Measurements from ENCODE around the gene SLC16A2. TPM values are rescaled to one million over a fixed set of nuclear protein-coding genes. Genes with fewer than 3 reads are reported as not detected.

Gene SLC16A2
- polyA plus RNA-seq, 1 of the 3 experiments (the other 2 are of a cell fraction), result 10.9 TPM

DNA sequence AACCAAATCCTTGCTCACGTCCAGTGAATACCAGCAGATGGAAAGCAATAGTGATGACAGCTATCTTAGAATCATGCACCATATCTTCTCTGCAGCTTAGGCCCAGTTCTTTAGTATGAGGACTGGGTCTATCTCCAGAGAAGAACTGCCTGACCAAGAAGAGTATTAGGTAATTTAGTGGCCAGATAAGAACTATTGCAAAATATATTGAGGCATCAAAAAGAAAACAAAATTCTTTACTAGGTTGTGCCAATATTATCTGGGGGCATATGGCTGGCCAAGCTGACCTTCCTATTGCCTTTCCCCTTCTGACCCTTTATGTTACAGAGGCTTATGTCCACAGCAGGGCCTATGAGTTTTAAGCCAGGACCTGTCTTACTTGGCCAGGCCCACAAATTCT lies 101.9 kb downstream of the SLC16A2 start:
- H3K27me3 ChIP-seq (ENCODE audit: insufficient read depth), result peaks cover 8% of the 10 kb centered on the region; the same call in 1 of the 2 replicates
- ChIA-PET CTCF (interaction anchor here (1.3 kb wide), 1 partner anchor 12 kb away, joined by 5 read pairs; no protein-coding TSS in a partner anchor), POLR2A (interaction anchor here (1.4 kb wide), 1 partner anchor 102 kb away, joined by 4 read pairs; the partner anchor contains the start of gene SLC16A2)
- no CpG with 5 or more reads among the region's 1 CpG for WGBS (ENCODE audit: low lambda C conversion rate)
- H3K27ac ChIP-seq (ENCODE audit: low read depth in 2 of 2, low read length in 1 of 2), result peak overlapping the region in 1 of 2 experiments; percentile 71; a peak in 1 of 4 replicates
- H3K4me1 ChIP-seq (ENCODE audit: control insufficient read depth in 1 of 2, insufficient read depth in 2 of 2, low read depth in 1 of 2, low read length in 1 of 2), result peaks cover 0 to 34% of the 10 kb centered on the region in 2 experiments; a peak in 1 of 4 replicates
- H2AFZ ChIP-seq (ENCODE audit: low read depth), result no peak overlapping the region
- TF ChIP-seq REST (IDR thresholded peaks at IDR 0.05; ENCODE audit: low read depth, low read length) (no peak), POLR2AphosphoS5 (IDR thresholded peaks at IDR 0.05; ENCODE audit: low read depth, low read length) (no peak), JUND (IDR thresholded peaks at IDR 0.05) (no peak), FOXJ3 (CRISPR knock-in tag; IDR thresholded peaks at IDR 0.05) (no peak), RXRA (IDR thresholded peaks at IDR 0.05; ENCODE audit: borderline replicate concordance, low read depth) (no peak), EP300 (IDR thresholded peaks at IDR 0.05; ENCODE audit: borderline replicate concordance in 1 of 2, low read depth in 1 of 2, low read length in 1 of 2) (no peak), RAD21 (IDR thresholded peaks at IDR 0.05; ENCODE audit: low read length) (no peak), NRF1 (IDR thresholded peaks at IDR 0.05; ENCODE audit: low read depth, low read length) (no peak), TEAD4 (IDR thresholded peaks at IDR 0.05; ENCODE audit: borderline replicate concordance, insufficient read depth) (no peak), YY1 (IDR thresholded peaks at IDR 0.05; ENCODE audit: low read depth) (no peak)
- no peak overlapping the region for H3K4me2 ChIP-seq
- no peak for DNase-seq
- H3K4me3 ChIP-seq (ENCODE audit: low read depth in 2 of 2, low read length in 1 of 2), result no peak overlapping the region
- H3F3A ChIP-seq (replicated peaks; ENCODE audit: insufficient read depth), result no peaks in the 10 kb centered on the region
- H4K20me1 ChIP-seq (ENCODE audit: insufficient read depth), result no peaks in the 10 kb centered on the region
- H3K9me2 ChIP-seq, result no peaks in the 10 kb centered on the region
- H3K9me3 ChIP-seq, result no peaks in the 10 kb centered on the region
- H3K9ac ChIP-seq, result no peak overlapping the region
- H3K79me2 ChIP-seq (ENCODE audit: insufficient read depth), result no peaks in the 10 kb centered on the region
- H3K36me3 ChIP-seq (replicated peaks in 1 of 2; ENCODE audit: control insufficient read depth in 1 of 2, insufficient read depth in 2 of 2, low read length in 1 of 2), result no peaks in the 10 kb centered on the region

DNA sequence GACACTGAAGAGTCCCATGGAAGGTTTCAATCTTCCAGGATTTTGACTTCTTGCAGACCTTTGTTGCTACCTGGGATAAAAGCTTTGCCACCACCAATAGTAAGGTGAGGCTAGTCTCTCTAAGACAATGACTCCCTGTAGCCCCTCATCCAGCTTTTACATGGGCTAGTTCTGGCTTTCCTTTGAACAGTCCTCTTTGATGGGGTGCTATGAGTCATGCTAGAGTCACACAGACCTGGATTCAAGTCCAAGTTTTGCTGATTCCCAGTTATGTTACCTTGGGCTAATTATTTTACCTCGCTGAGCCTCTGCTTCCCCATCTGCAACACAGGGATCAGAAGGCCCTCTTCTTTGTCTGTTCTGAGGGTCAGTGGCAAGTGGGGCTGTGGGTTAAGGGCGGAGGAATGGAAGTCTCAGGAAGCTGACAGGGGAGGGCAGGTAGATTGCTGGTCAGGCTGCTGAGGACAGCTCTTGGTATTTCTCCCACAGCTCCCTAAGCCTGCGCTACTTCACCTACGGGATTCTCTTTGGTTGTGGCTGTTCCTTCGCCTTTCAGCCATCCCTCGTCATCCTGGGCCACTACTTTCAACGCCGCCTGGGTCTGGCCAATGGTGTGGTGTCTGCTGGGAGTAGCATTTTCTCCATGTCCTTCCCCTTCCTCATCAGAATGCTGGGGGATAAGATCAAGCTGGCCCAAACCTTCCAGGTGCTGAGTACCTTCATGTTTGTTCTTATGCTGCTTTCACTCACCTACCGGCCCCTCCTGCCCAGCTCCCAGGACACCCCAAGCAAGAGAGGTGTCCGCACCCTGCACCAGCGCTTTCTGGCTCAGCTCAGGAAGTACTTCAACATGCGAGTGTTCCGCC lies 102.8 kb downstream of the SLC16A2 start:
- Histone ChIP-seq H3K4me2 (no peak overlapping the region), H3K4me3 (ENCODE audit: low read depth in 2 of 2, low read length in 1 of 2) (no peak overlapping the region), H3K9me3 (no peaks in the 10 kb centered on the region), H3K27me3 (ENCODE audit: insufficient read depth) (peaks cover 8% of the 10 kb centered on the region; the same call in 1 of the 2 replicates), H3K9ac (no peak overlapping the region), H3K9me2 (no peaks in the 10 kb centered on the region), H3K4me1 (ENCODE audit: control insufficient read depth in 1 of 2, insufficient read depth in 2 of 2, low read depth in 1 of 2, low read length in 1 of 2) (peaks cover 0 to 42% of the 10 kb centered on the region in 2 experiments; a peak in 1 of 4 replicates), H3K36me3 (replicated peaks in 1 of 2; ENCODE audit: control insufficient read depth in 1 of 2, insufficient read depth in 2 of 2, low read length in 1 of 2) (no peaks in the 10 kb centered on the region), H3F3A (replicated peaks; ENCODE audit: insufficient read depth) (no peaks in the 10 kb centered on the region), H3K79me2 (ENCODE audit: insufficient read depth) (no peaks in the 10 kb centered on the region), H3K27ac (ENCODE audit: low read depth in 2 of 2, low read length in 1 of 2) (no peak overlapping the region), H4K20me1 (ENCODE audit: insufficient read depth) (no peaks in the 10 kb centered on the region), H2AFZ (ENCODE audit: low read depth) (no peak overlapping the region)
- CTCF ChIA-PET, result interaction anchor here (1.2 kb wide), 2 partner anchors 11 to 31 kb away, joined by 3 to 4 read pairs; no protein-coding TSS in a partner anchor
- DNase-seq, result no peak
- WGBS (ENCODE audit: low lambda C conversion rate), result 40% methylated on average over 10 of the region's 13 CpGs
- POLR2A ChIA-PET, result no interaction called here
- TF ChIP-seq SMC3 (IDR thresholded peaks at IDR 0.05; ENCODE audit: low read depth, low read length) (no peak), CHD2 (IDR thresholded peaks at IDR 0.05; ENCODE audit: low read length, partially characterized antibody) (no peak), NRF1 (IDR thresholded peaks at IDR 0.05; ENCODE audit: low read depth, low read length) (no peak), ELF1 (IDR thresholded peaks at IDR 0.05) (no peak), TCF12 (IDR thresholded peaks at IDR 0.05) (no peak), EP300 (IDR thresholded peaks at IDR 0.05; ENCODE audit: borderline replicate concordance in 1 of 2, low read depth in 1 of 2, low read length in 1 of 2) (no peak), POLR2AphosphoS5 (IDR thresholded peaks at IDR 0.05; ENCODE audit: low read depth, low read length) (no peak)
- TF ChIP-seq, protein P1, sequence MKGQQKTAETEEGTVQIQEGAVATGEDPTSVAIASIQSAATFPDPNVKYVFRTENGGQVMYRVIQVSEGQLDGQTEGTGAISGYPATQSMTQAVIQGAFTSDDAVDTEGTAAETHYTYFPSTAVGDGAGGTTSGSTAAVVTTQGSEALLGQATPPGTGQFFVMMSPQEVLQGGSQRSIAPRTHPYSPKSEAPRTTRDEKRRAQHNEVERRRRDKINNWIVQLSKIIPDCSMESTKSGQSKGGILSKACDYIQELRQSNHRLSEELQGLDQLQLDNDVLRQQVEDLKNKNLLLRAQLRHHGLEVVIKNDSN (IDR thresholded peaks at IDR 0.05; ENCODE audit: borderline replicate concordance, low read depth), result no peak
- TF ChIP-seq, protein P2, sequence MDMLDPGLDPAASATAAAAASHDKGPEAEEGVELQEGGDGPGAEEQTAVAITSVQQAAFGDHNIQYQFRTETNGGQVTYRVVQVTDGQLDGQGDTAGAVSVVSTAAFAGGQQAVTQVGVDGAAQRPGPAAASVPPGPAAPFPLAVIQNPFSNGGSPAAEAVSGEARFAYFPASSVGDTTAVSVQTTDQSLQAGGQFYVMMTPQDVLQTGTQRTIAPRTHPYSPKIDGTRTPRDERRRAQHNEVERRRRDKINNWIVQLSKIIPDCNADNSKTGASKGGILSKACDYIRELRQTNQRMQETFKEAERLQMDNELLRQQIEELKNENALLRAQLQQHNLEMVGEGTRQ (IDR thresholded peaks at IDR 0.05; ENCODE audit: borderline replicate concordance, low read depth, low read length), result no peak
- TF ChIP-seq, protein P3, sequence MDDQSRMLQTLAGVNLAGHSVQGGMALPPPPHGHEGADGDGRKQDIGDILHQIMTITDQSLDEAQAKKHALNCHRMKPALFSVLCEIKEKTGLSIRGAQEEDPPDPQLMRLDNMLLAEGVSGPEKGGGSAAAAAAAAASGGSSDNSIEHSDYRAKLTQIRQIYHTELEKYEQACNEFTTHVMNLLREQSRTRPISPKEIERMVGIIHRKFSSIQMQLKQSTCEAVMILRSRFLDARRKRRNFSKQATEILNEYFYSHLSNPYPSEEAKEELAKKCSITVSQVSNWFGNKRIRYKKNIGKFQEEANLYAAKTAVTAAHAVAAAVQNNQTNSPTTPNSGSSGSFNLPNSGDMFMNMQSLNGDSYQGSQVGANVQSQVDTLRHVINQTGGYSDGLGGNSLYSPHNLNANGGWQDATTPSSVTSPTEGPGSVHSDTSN (IDR thresholded peaks at IDR 0.05), result no peak
- TF ChIP-seq, protein P4, sequence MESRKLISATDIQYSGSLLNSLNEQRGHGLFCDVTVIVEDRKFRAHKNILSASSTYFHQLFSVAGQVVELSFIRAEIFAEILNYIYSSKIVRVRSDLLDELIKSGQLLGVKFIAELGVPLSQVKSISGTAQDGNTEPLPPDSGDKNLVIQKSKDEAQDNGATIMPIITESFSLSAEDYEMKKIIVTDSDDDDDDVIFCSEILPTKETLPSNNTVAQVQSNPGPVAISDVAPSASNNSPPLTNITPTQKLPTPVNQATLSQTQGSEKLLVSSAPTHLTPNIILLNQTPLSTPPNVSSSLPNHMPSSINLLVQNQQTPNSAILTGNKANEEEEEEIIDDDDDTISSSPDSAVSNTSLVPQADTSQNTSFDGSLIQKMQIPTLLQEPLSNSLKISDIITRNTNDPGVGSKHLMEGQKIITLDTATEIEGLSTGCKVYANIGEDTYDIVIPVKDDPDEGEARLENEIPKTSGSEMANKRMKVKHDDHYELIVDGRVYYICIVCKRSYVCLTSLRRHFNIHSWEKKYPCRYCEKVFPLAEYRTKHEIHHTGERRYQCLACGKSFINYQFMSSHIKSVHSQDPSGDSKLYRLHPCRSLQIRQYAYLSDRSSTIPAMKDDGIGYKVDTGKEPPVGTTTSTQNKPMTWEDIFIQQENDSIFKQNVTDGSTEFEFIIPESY (IDR thresholded peaks at IDR 0.05; ENCODE audit: borderline replicate concordance, low read depth), result no peak
